HG03135 (cell line): Measurements from ENCODE around the gene KANSL1.
"Not testable (repeated sequence)": the region's sequence is repeated elsewhere in the genome, so short reads cannot be mapped to it uniquely, and the experiment has no call there.

Experiments
- ATAC-seq: cut with Tn5 transposase; IDR thresholded peaks from one replicate; pipeline ENCODE4 v1.9.1; 2021; ENCODE audit warnings: mild to moderate bottlenecking, moderate library complexity; ENCODE audit not compliant: unreplicated experiment

The KANSL1 gene

DNA sequence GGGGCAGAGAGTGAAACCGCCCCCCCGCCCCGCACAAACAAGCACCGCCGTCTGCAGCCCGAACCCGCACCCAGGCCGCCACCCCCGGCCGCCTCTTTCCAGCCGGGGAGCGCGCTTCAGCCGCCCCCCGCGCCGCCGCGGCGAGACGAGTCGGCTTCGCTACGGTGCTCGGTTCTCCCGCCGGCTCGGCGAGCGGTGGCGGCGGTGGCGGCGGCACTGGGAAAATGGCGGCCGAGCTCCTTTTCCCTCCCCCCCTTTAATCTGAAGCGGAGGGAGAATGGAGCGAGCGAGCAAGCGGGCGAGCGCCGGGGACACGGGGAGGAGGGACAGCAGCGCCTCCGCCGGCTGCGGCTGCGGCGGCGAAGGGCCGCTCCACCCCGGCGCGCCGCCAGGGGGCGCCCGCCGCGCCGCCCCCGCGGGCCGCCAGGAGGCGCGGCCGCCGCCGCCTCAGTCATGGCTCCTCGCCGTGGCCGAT lies at the start of gene KANSL1:
TSS of gene KANSL1 (minus strand) at position 279 of the 475 bp plus-strand sequence. CDS start 21,286 bp downstream, outside the sequence.
- peak; percentile 67 for ATAC-seq

- ATAC-seq: not testable (repeated sequence)
Observed at GRCh38 chr17:46231359-46231758, 38.1 kb upstream of the KANSL1 start.

DNA sequence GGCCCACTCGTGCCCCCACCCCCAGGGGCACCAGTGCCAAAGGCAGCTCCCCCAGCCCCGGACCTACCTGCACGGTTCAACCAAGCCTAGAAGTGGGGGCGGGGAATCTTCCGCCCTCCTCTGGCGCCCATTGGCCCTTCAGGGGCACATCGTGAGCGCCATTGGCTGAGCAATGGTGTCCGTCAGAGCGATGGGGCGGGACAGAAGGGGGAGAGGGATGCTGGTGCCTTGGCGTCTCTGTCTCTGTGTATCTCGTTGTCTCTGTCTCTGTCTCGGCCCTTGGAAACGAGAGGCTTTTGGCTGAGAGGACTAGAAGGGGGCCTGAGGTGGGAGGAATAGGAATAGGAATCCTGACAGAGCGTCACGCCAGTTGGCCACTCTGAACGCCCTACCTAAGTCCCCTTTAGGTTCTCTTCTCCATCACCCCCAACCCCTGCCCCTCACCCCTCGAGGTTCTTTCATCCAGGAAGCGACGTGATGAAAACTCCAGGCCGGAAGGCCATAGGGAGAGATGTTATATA lies 32.1 kb upstream of the KANSL1 start:
- ATAC-seq: peak; percentile 99

DNA sequence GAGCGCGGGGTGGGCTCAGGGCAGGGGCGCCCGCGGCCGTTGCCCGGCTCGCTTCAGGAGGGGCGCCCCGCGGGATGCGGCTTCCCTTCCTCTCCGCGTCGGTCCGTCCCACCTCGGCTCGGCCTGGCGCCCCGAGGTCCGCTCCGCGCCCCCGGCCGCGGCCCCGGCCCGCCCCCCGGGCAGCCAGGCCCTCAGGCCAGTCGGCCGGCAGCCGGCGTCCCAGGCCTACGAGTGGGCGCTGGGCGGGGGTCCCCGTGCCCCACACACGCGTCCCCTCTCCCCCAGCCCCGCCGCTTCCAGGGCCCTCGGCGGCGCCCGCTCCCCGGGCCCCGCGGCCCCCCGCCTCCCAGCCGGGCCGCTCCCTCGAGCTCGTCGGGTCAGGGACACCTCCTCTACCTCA lies 31.6 kb upstream of the KANSL1 start:
- ATAC-seq: peak; percentile 43

- not testable (repeated sequence) for ATAC-seq
Observed at GRCh38 chr17:46223041-46223440, 29.8 kb upstream of the KANSL1 start.

GRCh38 chr17:46216682-46217081 lies 23.5 kb upstream of the KANSL1 start:
- ATAC-seq: no peak

DNA sequence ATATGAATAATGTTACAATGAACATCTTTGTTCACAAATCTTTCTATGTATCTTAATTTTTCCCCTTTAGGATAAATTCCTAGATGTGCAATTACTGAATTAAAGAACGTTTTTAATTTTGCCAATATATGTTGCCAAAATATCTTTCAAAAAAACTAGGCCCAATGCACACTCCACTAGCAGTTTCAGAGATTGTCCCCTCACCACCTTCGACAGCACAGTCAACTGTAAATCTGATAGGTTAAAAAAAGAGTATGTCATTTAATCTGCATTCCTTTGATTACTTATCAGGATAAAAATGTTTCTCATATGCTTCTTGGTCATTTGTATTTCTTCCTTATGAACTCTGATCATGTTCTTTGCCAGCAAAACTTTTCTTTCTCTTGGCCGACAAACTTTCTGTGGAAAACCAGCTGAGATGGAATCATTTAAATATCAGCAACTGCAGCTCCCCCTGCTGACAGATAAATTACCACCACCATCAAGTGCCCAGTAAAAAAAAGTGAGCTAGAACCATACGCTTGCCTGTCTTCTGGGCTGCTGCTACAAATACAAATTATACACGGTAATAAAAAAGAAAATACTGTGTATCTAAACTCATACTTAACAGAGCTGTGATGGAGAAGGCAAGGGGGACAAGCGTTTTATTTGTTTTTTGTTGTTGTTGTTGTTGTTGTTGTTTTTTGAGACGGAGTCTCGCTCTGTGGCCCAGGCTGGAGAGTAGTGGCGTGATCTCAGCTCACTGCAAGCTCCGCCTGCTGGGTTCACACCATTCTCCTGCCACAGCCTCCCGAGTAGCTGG lies 19.6 kb upstream of the KANSL1 start:
- ATAC-seq: no peak

DNA sequence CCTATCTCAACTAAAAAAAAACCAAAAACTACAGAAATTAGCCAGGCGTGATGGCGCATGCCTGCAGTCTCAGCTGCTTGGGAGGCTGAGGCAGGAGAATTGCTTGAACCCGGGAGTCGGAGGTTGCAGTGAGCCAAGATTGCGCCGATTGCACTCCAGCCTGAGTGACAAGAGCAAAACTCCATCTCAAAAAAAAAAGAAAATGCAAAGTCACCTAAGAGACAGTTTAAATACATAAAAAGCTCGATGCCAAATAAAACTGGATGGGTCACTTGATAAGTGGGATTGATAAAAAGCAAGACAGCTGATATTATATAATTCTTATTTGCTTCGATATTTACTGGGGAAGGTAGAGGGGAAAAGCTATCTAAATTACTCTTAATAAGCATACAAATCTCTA lies 15.8 kb upstream of the KANSL1 start:
- ATAC-seq: no peak

GRCh38 chr17:46205975-46206374 lies 12.7 kb upstream of the KANSL1 start:
- ATAC-seq: no peak

- ATAC-seq: no peak
Observed at GRCh38 chr17:46202424-46202823, 9.2 kb upstream of the KANSL1 start.

DNA sequence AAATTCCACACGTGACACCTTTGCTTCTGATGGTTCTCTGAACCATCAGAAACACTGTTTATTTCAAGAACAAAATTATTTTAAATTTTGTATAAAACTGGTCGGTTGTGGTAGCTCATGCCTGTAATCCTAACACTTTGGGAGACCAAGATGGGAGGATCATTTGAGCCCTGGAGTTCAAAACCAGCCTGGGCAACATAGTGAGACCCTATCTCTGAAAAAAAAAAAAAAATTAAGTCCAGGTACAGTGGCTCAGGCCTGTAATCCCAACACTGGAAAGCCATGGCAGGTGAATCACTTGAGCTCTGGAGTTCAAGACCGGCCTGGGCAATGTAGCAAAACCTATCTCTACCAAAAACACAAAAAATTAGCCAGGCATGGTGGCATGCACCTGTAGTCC lies 8.3 kb upstream of the KANSL1 start:
- no peak for ATAC-seq

GRCh38 chr17:46200197-46200596 lies 7.0 kb upstream of the KANSL1 start:
- no peak for ATAC-seq

GRCh38 chr17:46199379-46199778 lies 6.2 kb upstream of the KANSL1 start:
- no peak for ATAC-seq

DNA sequence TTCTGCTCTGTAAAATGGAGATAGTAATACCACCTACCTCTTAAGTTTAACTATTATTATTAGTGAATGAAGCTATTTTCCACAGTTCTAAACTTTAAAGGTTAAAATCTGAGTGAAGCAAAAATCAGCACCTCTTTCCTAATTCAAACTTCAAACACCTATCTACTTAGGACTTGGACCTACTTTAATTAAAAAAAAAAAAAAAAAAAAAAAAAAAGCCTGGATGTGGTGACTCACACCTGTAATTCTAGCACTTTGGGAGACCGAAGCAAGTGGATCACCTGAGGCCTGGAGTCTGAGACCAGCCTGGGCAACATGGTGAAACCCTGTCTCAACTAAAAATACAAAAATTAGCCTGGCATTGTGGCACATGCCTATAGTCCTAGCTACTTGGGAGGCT lies 5.0 kb upstream of the KANSL1 start:
- ATAC-seq: no peak

GRCh38 chr17:46197530-46197929 lies 4.3 kb upstream of the KANSL1 start:
- no peak for ATAC-seq

- ATAC-seq: no peak
Observed at GRCh38 chr17:46195939-46196716, 2.9 kb upstream of the KANSL1 start.

- ATAC-seq: no peak
Observed at GRCh38 chr17:46195217-46195855, 2.1 kb upstream of the KANSL1 start.

GRCh38 chr17:46194393-46195216 lies 1.4 kb upstream of the KANSL1 start:
- ATAC-seq: no peak

DNA sequence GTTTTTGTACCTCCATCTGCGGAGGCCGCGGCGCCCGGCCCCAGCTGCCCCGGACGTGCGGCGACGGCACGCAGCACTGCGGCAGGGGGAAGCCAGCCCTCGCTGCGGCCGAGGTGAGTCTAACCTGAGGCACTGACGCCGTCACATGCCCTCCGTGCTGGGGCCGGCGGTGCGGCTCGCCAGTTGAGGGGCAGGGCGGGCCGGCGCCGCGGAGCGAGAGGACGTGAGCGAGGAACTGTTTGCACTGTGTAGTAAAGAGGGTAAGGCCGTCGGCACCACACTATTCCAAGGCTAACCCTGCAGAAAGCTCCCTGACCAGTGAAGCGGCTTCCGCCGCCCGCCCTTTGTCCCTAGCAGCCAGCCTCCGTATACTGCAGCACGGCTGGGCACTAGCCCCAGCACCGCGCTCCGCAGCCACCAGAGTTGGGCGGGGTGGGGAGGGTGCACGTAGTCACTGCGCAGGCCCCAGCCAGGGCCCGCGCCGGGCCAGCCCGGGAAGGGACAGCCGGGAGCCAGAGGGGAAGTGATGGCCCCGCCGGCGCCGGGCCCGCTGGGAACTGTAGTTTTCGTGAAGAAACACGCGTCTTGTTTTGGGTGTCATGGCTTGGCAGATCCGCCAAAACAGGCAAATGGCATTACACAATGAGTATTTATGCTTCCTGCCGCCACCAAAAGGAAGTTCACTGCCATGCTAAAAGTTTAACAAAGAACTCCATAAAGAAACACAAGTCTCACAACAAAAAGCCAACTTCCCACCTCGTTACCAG lies 580 bp upstream of the KANSL1 start:
- ATAC-seq: peak; percentile 52
